IMR-90 (cell line): ENCODE results near the gene JMJD8. TPM values are rescaled to one million over a fixed set of nuclear protein-coding genes. Genes with fewer than 3 reads are reported as not detected.

ENCODE experiments used
- ATAC-seq: fragments of 200-7000 bp; cut with Tn5 transposase; 2 replicates; pipeline ENCODE4 v1.9.1; 2020; ENCODE audit warnings: low read depth, mild to moderate bottlenecking, moderate library complexity
- BruUV-seq: library from RNA; stranded (reverse); fragments of 400-500 nt; replicated peaks from 2 replicates; lab custom pipeline; 2021; lab: Mats Ljungman, UMichigan
- CTCF ChIA-PET: fragments of 300-600 bp; formaldehyde crosslinking; extraction: SDS; loops from one replicate; lab custom pipeline; 2021; ENCODE audit warnings: antibody characterized with exemption; lab: Yijun Ruan, JAX
- POLR2A ChIA-PET: fragments of 300-600 bp; sonication (Branson Sonifier 250); formaldehyde crosslinking; loops from one replicate; lab custom pipeline; 2022; ENCODE audit warnings: antibody characterized with exemption; ENCODE audit not compliant: unreplicated experiment; lab: Charles Lee
- DNase-seq: peaks from one replicate; pipeline ENCODE4 v3.0.0; 2013
- H2AFZ ChIP-seq: replicated peaks from 2 replicates; pipeline ENCODE3; 2013; ENCODE audit warnings: low read length, mild to moderate bottlenecking; ENCODE audit not compliant: poor library complexity
- H2AK5ac ChIP-seq: 2 replicates; pipeline ENCODE4 v1.6.1; 2013; ENCODE audit warnings: low read depth, low read length, inconsistent platforms
- H2AK9ac ChIP-seq: replicated peaks from 2 replicates; pipeline ENCODE3; 2013; ENCODE audit warnings: mild to moderate bottlenecking, low read depth, low read length, moderate library complexity; ENCODE audit not compliant: poor library complexity
- H2BK120ac ChIP-seq: 2 replicates; pipeline ENCODE4 v1.6.1; 2013; ENCODE audit warnings: low read depth, low read length, inconsistent platforms
- H2BK15ac ChIP-seq: 3 replicates; pipeline ENCODE4 v1.6.1; 2013; ENCODE audit warnings: low read depth, low read length, inconsistent platforms
- H2BK20ac ChIP-seq: 2 replicates; pipeline ENCODE4 v1.6.1; 2013; ENCODE audit warnings: low read depth, mild to moderate bottlenecking, inconsistent platforms, low read length, moderate library complexity
- H2BK5ac ChIP-seq: 2 replicates; pipeline ENCODE4 v1.6.1; 2013; ENCODE audit warnings: mild to moderate bottlenecking, low read depth, low read length, inconsistent platforms; ENCODE audit not compliant: poor library complexity, severe bottlenecking
- H3K14ac ChIP-seq: replicated peaks from 2 replicates; pipeline ENCODE4 v1.6.1; 2013; ENCODE audit warnings: low read depth, low read length, inconsistent platforms
- H3K18ac ChIP-seq: 2 replicates; pipeline ENCODE4 v1.6.1; 2013; ENCODE audit warnings: low read depth, low read length, control low read depth
- H3K23ac ChIP-seq: 2 replicates; pipeline ENCODE4 v1.6.1; 2013; ENCODE audit warnings: low read depth, low read length, inconsistent platforms
- H3K27ac ChIP-seq: 2 replicates; pipeline ENCODE4 v1.5.1; 2013; ENCODE audit warnings: mild to moderate bottlenecking, control low read depth, low read length; ENCODE audit not compliant: insufficient read depth
- H3K27me3 ChIP-seq: 2 replicates; pipeline ENCODE4 v1.6.1; 2013; ENCODE audit warnings: low read length; ENCODE audit not compliant: control insufficient read depth, insufficient read depth
- H3K36me3 ChIP-seq: 2 replicates; pipeline ENCODE4 v1.6.1; 2013; ENCODE audit warnings: low read length, mixed read lengths; ENCODE audit not compliant: control insufficient read depth, insufficient read depth
- H3K4ac ChIP-seq: 2 replicates; pipeline ENCODE4 v1.6.1; 2013; ENCODE audit warnings: low read depth, low read length, inconsistent platforms
- H3K4me1 ChIP-seq: 2 replicates; pipeline ENCODE4 v1.6.1; 2013; ENCODE audit warnings: low read length, mixed read lengths; ENCODE audit not compliant: control insufficient read depth, insufficient read depth
- H3K4me2 ChIP-seq: 2 replicates; pipeline ENCODE4 v1.6.1; 2013; ENCODE audit warnings: low read depth, mild to moderate bottlenecking, control low read depth, low read length, moderate library complexity
- H3K4me3 ChIP-seq: 2 replicates; pipeline ENCODE4 v1.5.1; 2013; ENCODE audit warnings: low read depth, mild to moderate bottlenecking, control low read depth, low read length, moderate library complexity; ENCODE audit not compliant: insufficient read depth
- H3K56ac ChIP-seq: 2 replicates; pipeline ENCODE4 v1.6.1; 2013; ENCODE audit warnings: low read length, inconsistent platforms; ENCODE audit not compliant: insufficient read depth; ENCODE audit errors: extremely low read depth
- H3K79me1 ChIP-seq, 2 experiments: 2 replicates each; pipeline ENCODE4 v1.6.1; 2013; ENCODE audit warnings: low read length in 2 of 2, inconsistent platforms in 1 of 2, low read depth in 1 of 2
- H3K9ac ChIP-seq: 2 replicates; pipeline ENCODE4 v1.6.1; 2013; ENCODE audit warnings: low read depth, low read length, control low read depth
- H3K9me1 ChIP-seq: 2 replicates; pipeline ENCODE4 v1.6.1; 2013; ENCODE audit warnings: low read length, inconsistent platforms; ENCODE audit not compliant: insufficient read depth
- H3K9me3 ChIP-seq: 2 replicates; pipeline ENCODE4 v1.6.1; 2013; ENCODE audit warnings: low read length; ENCODE audit not compliant: control insufficient read depth, insufficient read depth
- H4K20me1 ChIP-seq: 2 replicates; pipeline ENCODE4 v1.6.1; 2013; ENCODE audit warnings: low read length, inconsistent platforms; ENCODE audit not compliant: insufficient read depth
- H4K5ac ChIP-seq: 2 replicates; pipeline ENCODE4 v1.6.1; 2013; ENCODE audit warnings: mild to moderate bottlenecking, low read depth, low read length, control low read depth
- H4K8ac ChIP-seq, 2 experiments: 2 replicates each; pipeline ENCODE4 v1.6.1; 2013; ENCODE audit warnings: low read depth in 2 of 2, low read length in 2 of 2, control low read depth in 1 of 2, inconsistent platforms in 1 of 2
- H4K91ac ChIP-seq: 2 replicates; pipeline ENCODE4 v1.6.1; 2013; ENCODE audit warnings: low read depth, low read length, inconsistent platforms; ENCODE audit not compliant: insufficient read depth
- BHLHE40 ChIP-seq: fragments of 150-350 bp; IDR thresholded peaks from 2 replicates; pipeline ENCODE4 v1.6.1; 2016; ENCODE audit warnings: mild to moderate bottlenecking, low read depth, low read length
- MAFK ChIP-seq: IDR thresholded peaks from 2 replicates; pipeline ENCODE4 v1.6.1; 2012; ENCODE audit warnings: low read depth, low read length, improper control_type of control experiment
- MAZ ChIP-seq: IDR thresholded peaks from 2 replicates; pipeline ENCODE4 v1.6.1; 2012; ENCODE audit warnings: low read depth, mild to moderate bottlenecking, low read length, improper control_type of control experiment, moderate library complexity, borderline replicate concordance
- MXI1 ChIP-seq: IDR thresholded peaks from 2 replicates; pipeline ENCODE4 v1.6.1; 2012; ENCODE audit warnings: low read depth, mild to moderate bottlenecking, low read length, moderate library complexity, borderline replicate concordance
- RCOR1 ChIP-seq: IDR thresholded peaks from 2 replicates; pipeline ENCODE4 v1.6.1; 2012; ENCODE audit warnings: mild to moderate bottlenecking, low read length, improper control_type of control experiment; ENCODE audit not compliant: insufficient replicate concordance
- WGBS, 2 experiments: methylation state at CpG; one replicate each; pipeline versions ENCODE4 v1.1.5 to v1.1.7; 2013; ENCODE audit warnings: missing lambda C conversion rate in 2 of 2; ENCODE audit not compliant: insufficient read length in 1 of 2; ENCODE audit errors: extremely low coverage in 2 of 2; 5-methylcytosine and 5-hydroxymethylcytosine counted together
- dilution Hi-C: fragments of 300-500 bp; cut with HindIII; formaldehyde crosslinking; loops from one replicate; pipeline ENCODE4 v1.14.3; 2018; ENCODE audit warnings: low sequenced_read_pairs; ENCODE audit not compliant: unreplicated experiment
- in situ Hi-C: fragments of 300-500 bp; cut with MboI; formaldehyde crosslinking; loops from 3 replicates; pipeline ENCODE4 v1.14.3; 2019; ENCODE audit warnings: low sequenced_read_pairs, inconsistent platforms, mixed read lengths
- intact Hi-C: fragments of 100-400 bp; cut with micrococcal nuclease; formaldehyde crosslinking; loops from 2 replicates; pipeline ENCODE4 v1.10.0; 2022
- polyA plus RNA-seq, 3 experiments: library from polyadenylated mRNA; depleted of rRNA; stranded (reverse); fragments of >200 nt; gene quantifications; 2 replicates each; pipeline ENCODE4 v1.2.3, GENCODE V29; 2012; ENCODE audit warnings: low replicate concordance in 1 of 3
- total RNA-seq: library from RNA; depleted of rRNA; stranded (reverse); fragments of >200 nt; gene quantifications from 2 replicates; pipeline ENCODE4 v1.2.3, GENCODE V29; 2012
- TF ChIP-seq, protein P1 (sequence below): fragments of 150-350 bp; IDR thresholded peaks from 2 replicates; pipeline ENCODE4 v1.6.1; 2017; ENCODE audit warnings: mild to moderate bottlenecking, antibody characterized with exemption, low read length, low read depth
- TF ChIP-seq, protein P2 (sequence below): conservative IDR thresholded peaks from 2 replicates; pipeline ENCODE4 v1.5.1; 2012; ENCODE audit warnings: mild to moderate bottlenecking, low read depth, low read length, improper control_type of control experiment

JMJD8 gene
- total and polyA plus RNA-seq, 2 of the 4 experiments (the other 2 are of a cell fraction): 17.7 to 62.5 TPM

DNA sequence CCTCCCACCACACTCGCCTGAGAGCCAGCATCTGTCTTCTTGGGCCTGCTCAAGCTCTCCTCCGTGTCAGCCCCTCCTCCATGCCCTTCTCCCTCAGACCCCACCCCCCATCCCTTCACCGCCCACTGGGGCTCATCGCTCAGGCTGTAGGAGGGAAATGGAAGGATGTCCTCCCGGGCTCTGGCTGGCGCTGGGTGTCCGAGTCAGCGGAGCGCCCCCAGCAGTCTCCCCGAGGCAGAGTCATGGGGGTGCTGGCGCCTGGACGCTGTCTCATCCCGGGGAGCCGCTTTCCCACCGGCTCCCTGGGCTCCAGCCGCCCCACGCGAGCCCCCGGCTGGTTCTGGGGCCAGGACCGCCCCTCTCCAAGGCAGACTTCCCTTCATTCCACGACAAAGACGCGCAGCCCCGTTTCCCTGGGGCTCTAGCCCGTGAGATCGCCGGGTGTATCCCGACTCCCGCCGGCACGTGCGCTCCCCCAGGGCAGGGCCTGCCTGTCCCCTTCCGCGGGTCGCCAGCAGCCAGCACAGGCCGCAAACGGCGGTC, 36.4 kb upstream of the JMJD8 start:
- H4K8ac ChIP-seq: peak overlapping the region; percentile 92 to 94
- 0 out of 2 replicates have a peak overlapping the region, but pooled peaks have one; percentile 11 for H3K23ac ChIP-seq
- DNase-seq (peak; percentile 70), ATAC-seq (peak; percentile 53)
- peak overlapping the region; percentile 92 for H2AK9ac ChIP-seq
- H2BK5ac ChIP-seq: peak overlapping the region; percentile 93
- no peak overlapping the region for H2BK15ac ChIP-seq
- H3K9ac ChIP-seq: peak overlapping the region; percentile 79
- TF ChIP-seq, protein P1, sequence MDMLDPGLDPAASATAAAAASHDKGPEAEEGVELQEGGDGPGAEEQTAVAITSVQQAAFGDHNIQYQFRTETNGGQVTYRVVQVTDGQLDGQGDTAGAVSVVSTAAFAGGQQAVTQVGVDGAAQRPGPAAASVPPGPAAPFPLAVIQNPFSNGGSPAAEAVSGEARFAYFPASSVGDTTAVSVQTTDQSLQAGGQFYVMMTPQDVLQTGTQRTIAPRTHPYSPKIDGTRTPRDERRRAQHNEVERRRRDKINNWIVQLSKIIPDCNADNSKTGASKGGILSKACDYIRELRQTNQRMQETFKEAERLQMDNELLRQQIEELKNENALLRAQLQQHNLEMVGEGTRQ: no peak
- peak; percentile 84 for TF ChIP-seq BHLHE40
- TF ChIP-seq, protein P2, sequence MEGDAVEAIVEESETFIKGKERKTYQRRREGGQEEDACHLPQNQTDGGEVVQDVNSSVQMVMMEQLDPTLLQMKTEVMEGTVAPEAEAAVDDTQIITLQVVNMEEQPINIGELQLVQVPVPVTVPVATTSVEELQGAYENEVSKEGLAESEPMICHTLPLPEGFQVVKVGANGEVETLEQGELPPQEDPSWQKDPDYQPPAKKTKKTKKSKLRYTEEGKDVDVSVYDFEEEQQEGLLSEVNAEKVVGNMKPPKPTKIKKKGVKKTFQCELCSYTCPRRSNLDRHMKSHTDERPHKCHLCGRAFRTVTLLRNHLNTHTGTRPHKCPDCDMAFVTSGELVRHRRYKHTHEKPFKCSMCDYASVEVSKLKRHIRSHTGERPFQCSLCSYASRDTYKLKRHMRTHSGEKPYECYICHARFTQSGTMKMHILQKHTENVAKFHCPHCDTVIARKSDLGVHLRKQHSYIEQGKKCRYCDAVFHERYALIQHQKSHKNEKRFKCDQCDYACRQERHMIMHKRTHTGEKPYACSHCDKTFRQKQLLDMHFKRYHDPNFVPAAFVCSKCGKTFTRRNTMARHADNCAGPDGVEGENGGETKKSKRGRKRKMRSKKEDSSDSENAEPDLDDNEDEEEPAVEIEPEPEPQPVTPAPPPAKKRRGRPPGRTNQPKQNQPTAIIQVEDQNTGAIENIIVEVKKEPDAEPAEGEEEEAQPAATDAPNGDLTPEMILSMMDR: peak; percentile 42
- TF ChIP-seq MAZ: peak; percentile 58; the same call in 1 of the 2 replicates
- TF ChIP-seq MAFK: no peak
- peak; percentile 18 for TF ChIP-seq RCOR1
- peak; percentile 47; the same call in 1 of the 2 replicates for TF ChIP-seq MXI1
- intact Hi-C loops: no loop called here
- no peaks in the 10 kb centered on the region for H3K27me3 ChIP-seq
- H2BK20ac ChIP-seq: no peak overlapping the region
- no peaks in the 10 kb centered on the region for H3K9me3 ChIP-seq
- peak overlapping the region; percentile 98 for H3K4me3 ChIP-seq
- WGBS, 2 experiments: 0% methylated on average over 14 of the region's 38 CpGs; no CpG with 5 or more reads in 1 of the 2 experiments
- H2BK120ac ChIP-seq: peak overlapping the region; percentile 10; the same call in 1 of the 2 replicates
- no peaks in the 10 kb centered on the region for H3K9me1 ChIP-seq
- H3K4me2 ChIP-seq: peak overlapping the region; percentile 68
- peak overlapping the region; percentile 10; the same call in 1 of the 2 replicates for H3K14ac ChIP-seq
- peak overlapping the region; percentile 6; the same call in 1 of the 2 replicates for H4K5ac ChIP-seq
- peaks cover 13 to 23% of the 10 kb centered on the region in 2 experiments for H3K79me1 ChIP-seq
- BruUV-seq: no TSS peak
- H4K91ac ChIP-seq: peak overlapping the region; percentile 20
- H3K4me1 ChIP-seq: peaks cover 17% of the 10 kb centered on the region
- ChIA-PET POLR2A (interaction anchor here (0.5 kb wide), 1 partner anchor 11 kb away, joined by 4 read pairs; no protein-coding TSS in a partner anchor), CTCF (no interaction called here)
- peak overlapping the region; percentile 57 for H3K56ac ChIP-seq
- in situ Hi-C loops: loop anchor here (25.0 kb wide), 1 partner anchor 342 kb away; the partner anchor contains the start of gene SSTR5
- H2AK5ac ChIP-seq: peak overlapping the region; percentile 72; the same call in 1 of the 2 replicates
- dilution Hi-C loops: no loop called here
- peak overlapping the region; percentile 96 for H2AFZ ChIP-seq
- peaks cover 1% of the 10 kb centered on the region; the same call in 1 of the 2 replicates for H3K36me3 ChIP-seq
- peak overlapping the region; percentile 83 for H3K4ac ChIP-seq
- peaks cover 7% of the 10 kb centered on the region for H4K20me1 ChIP-seq
- peak overlapping the region; percentile 75 for H3K27ac ChIP-seq
- H3K18ac ChIP-seq: no peak overlapping the region
